HepG2 (cell line): ENCODE results near the gene DNAJC2. TPM values are rescaled to one million over a fixed set of nuclear protein-coding genes. Genes with fewer than 3 reads are reported as not detected.

Experiments
- ATF7-NPFF ChIP-seq: sonication (generic); formaldehyde crosslinking; IDR thresholded peaks from 2 replicates; pipeline ENCODE4 v1.8.1; 2023; ENCODE audit warnings: mild to moderate bottlenecking, low read depth, missing genetic modification reagents, moderate library complexity
- HOXA5 ChIP-seq: sonication (generic); formaldehyde crosslinking; IDR thresholded peaks from 2 replicates; pipeline ENCODE4 v1.4.0; 2020; ENCODE audit warnings: missing genetic modification reagents
- IKZF5 ChIP-seq: IDR thresholded peaks from 2 replicates; pipeline ENCODE4 v1.6.1; 2018; ENCODE audit warnings: missing genetic modification reagents, mild to moderate bottlenecking, missing compliant biosample characterization
- KLF6 ChIP-seq: IDR thresholded peaks from 2 replicates; pipeline ENCODE4 v1.8.0; 2016; ENCODE audit warnings: missing biosample characterization, missing genetic modification reagents
- LRRFIP1 ChIP-seq: sonication (generic); formaldehyde crosslinking; conservative IDR thresholded peaks from 2 replicates; pipeline ENCODE4 v1.4.0; 2020; ENCODE audit warnings: missing genetic modification reagents
- SIN3A ChIP-seq: IDR thresholded peaks from 2 replicates; pipeline ENCODE4 v1.6.1; 2011; ENCODE audit warnings: low read depth, mild to moderate bottlenecking, control low read depth, low read length, borderline replicate concordance
- SUZ12 ChIP-seq: fragments of 150-350 bp; IDR thresholded peaks from 2 replicates; pipeline ENCODE4 v1.6.1; 2014; ENCODE audit warnings: low read depth, low read length
- YEATS4 ChIP-seq: sonication (generic); formaldehyde crosslinking; IDR thresholded peaks from 2 replicates; pipeline ENCODE4 v1.4.0; 2020; ENCODE audit warnings: missing genetic modification reagents, borderline replicate concordance
- ZBTB20 ChIP-seq: sonication (generic); formaldehyde crosslinking; IDR thresholded peaks from 2 replicates; pipeline ENCODE4 v1.8.1; 2023; ENCODE audit warnings: missing genetic modification reagents, low read depth, mild to moderate bottlenecking, borderline replicate concordance
- ZBTB3 ChIP-seq: sonication (generic); formaldehyde crosslinking; IDR thresholded peaks from 2 replicates; pipeline ENCODE4 v1.4.0; 2020; ENCODE audit warnings: low read depth, mild to moderate bottlenecking, moderate library complexity, missing genetic modification reagents, borderline replicate concordance
- ZBTB33 ChIP-seq: sonication (generic); formaldehyde crosslinking; IDR thresholded peaks from 2 replicates; pipeline ENCODE4 v1.4.0; 2020; ENCODE audit warnings: missing genetic modification reagents
- ZFP36L1 ChIP-seq: sonication (generic); formaldehyde crosslinking; IDR thresholded peaks from 2 replicates; pipeline ENCODE4 v1.8.0; 2022; ENCODE audit warnings: mild to moderate bottlenecking, missing genetic modification reagents, moderate library complexity
- ZFP41 ChIP-seq: sonication (generic); formaldehyde crosslinking; IDR thresholded peaks from 2 replicates; pipeline ENCODE4 v1.4.0; 2020; ENCODE audit warnings: mild to moderate bottlenecking, missing genetic modification reagents, borderline replicate concordance
- ZFY ChIP-seq: sonication (generic); formaldehyde crosslinking; IDR thresholded peaks from 2 replicates; pipeline ENCODE4 v1.4.0; 2020; ENCODE audit warnings: missing genetic modification reagents
- ZKSCAN8 ChIP-seq: IDR thresholded peaks from 2 replicates; pipeline ENCODE4 v1.6.1; 2016; ENCODE audit warnings: borderline replicate concordance, missing genetic modification reagents, missing compliant biosample characterization
- ZNF431 ChIP-seq: sonication (generic); formaldehyde crosslinking; IDR thresholded peaks from 2 replicates; pipeline ENCODE4 v1.9.0; 2022; ENCODE audit warnings: missing genetic modification reagents, low read depth, mild to moderate bottlenecking, borderline replicate concordance
- ZNF556 ChIP-seq: sonication (generic); formaldehyde crosslinking; IDR thresholded peaks from 2 replicates; pipeline ENCODE4 v1.4.0; 2020; ENCODE audit warnings: mild to moderate bottlenecking, missing genetic modification reagents, borderline replicate concordance
- ZNF558 ChIP-seq: sonication (generic); formaldehyde crosslinking; IDR thresholded peaks from 2 replicates; pipeline ENCODE4 v1.9.0; 2022; ENCODE audit warnings: mild to moderate bottlenecking, missing genetic modification reagents, borderline replicate concordance
- ZNF784 ChIP-seq: sonication (generic); formaldehyde crosslinking; IDR thresholded peaks from 2 replicates; pipeline ENCODE4 v1.5.1; 2020; ENCODE audit warnings: missing genetic modification reagents, mild to moderate bottlenecking, borderline replicate concordance
- polyA plus RNA-seq, 8 experiments: library from polyadenylated mRNA; depleted of rRNA in 3 of 8; stranded (reverse) in 7 of 8; unstranded in 1 of 8; fragments of >200 nt; fragmentation: Illumina TruSeq in 4 of 8; extraction: Trizol in 4 of 8; gene quantifications; 2 replicates each; pipeline versions ENCODE4 v1.2.1 to v1.2.3, GENCODE V29; 2011 to 2016; ENCODE audit warnings: low read depth in 4 of 8, missing spikeins in 1 of 8, mixed read lengths in 1 of 8; ENCODE audit not compliant: insufficient read depth in 1 of 8
- total RNA-seq, 5 experiments: library from RNA; depleted of rRNA; stranded (reverse); fragments of >200 nt; fragmentation: Illumina TruSeq; extraction: Trizol; gene quantifications; 2 replicates each; pipeline ENCODE4 v1.2.3, GENCODE V29; 2016; ENCODE audit warnings: low read depth in 1 of 5

Gene DNAJC2
- total and polyA plus RNA-seq, 2 of the 13 experiments (the other 11 are each of a cell fraction or from before 2014, with no cell fraction given): 19.6 to 42.0 TPM

GRCh38 chr7:103344453-103345149, at the start of gene DNAJC2 (continued):
- TF ChIP-seq ATF7-NPFF: peak; percentile 80
- TF ChIP-seq ZNF784 (CRISPR knock-in tag): peak; percentile 76
- TF ChIP-seq ZKSCAN8: peak; percentile 40; the same call in 1 of the 2 replicates
- 0 out of 2 replicates have a peak, but pooled peaks have one; percentile 31 for TF ChIP-seq ZFP41 (CRISPR knock-in tag)
- TF ChIP-seq ZBTB3 (CRISPR knock-in tag): no peak
- peak; percentile 80 for TF ChIP-seq ZNF431 (CRISPR knock-in tag)
- TF ChIP-seq ZNF556 (CRISPR knock-in tag): peak; percentile 92; the same call in 1 of the 2 replicates
- peak; percentile 64 for TF ChIP-seq ZBTB20
- no peak; the same call in 1 of the 2 replicates for TF ChIP-seq LRRFIP1 (CRISPR knock-in tag)
- TF ChIP-seq HOXA5 (CRISPR knock-in tag): peak; percentile 89; the same call in 1 of the 2 replicates
- peak; percentile 95 for TF ChIP-seq IKZF5 (CRISPR knock-in tag)
- 0 out of 2 replicates have a peak, but pooled peaks have one; percentile 24 for TF ChIP-seq ZNF558 (CRISPR knock-in tag)
- TF ChIP-seq YEATS4 (CRISPR knock-in tag): peak; percentile 99
- TF ChIP-seq ZFP36L1: peak; percentile 84; the same call in 1 of the 2 replicates
- peak; percentile 98 for TF ChIP-seq SIN3A
- peak; percentile 65; the same call in 1 of the 2 replicates for TF ChIP-seq KLF6 (CRISPR knock-in tag)
- TF ChIP-seq SUZ12: no peak
- TF ChIP-seq ZBTB33 (CRISPR knock-in tag): no peak
- peak; percentile 88 for TF ChIP-seq ZFY (CRISPR knock-in tag)
